Measurements from ENCODE around the gene MLLT6.

GRCh38 chr17:38667099-38667786 is 37.8 kb upstream of the MLLT6 start:
- peak; percentile 95 for TF ChIP-seq CTCF (IDR thresholded peaks at IDR 0.05)
- TF ChIP-seq REST (IDR thresholded peaks at IDR 0.05; ENCODE audit: insufficient read depth in 1 of 2, low read depth in 2 of 2, low read length in 1 of 2), result no peak

All from Panc1 (cell line).